SK-N-SH treated with all-trans-retinoic acid at 6 μM for 48 hours (cell line): ENCODE results near the gene GPATCH1.

Experiments
- ATAC-seq: fragments of 200-7000 bp; cut with Tn5 transposase; 3 replicates; pipeline ENCODE4 v1.9.1; 2020; ENCODE audit warnings: mild to moderate bottlenecking, moderate library complexity
- ARNTL ChIP-seq: fragments of 450-650 bp; formaldehyde crosslinking; IDR thresholded peaks from 2 replicates; pipeline ENCODE4 v1.5.0; 2020; ENCODE audit warnings: low read depth, mild to moderate bottlenecking, moderate library complexity, borderline replicate concordance
- CREB5 ChIP-seq: fragments of 250-450 bp; sonication (Bioruptor Pico); IDR thresholded peaks from 2 replicates; pipeline ENCODE4 v1.5.1; 2020; ENCODE audit warnings: low read depth, mild to moderate bottlenecking, moderate library complexity
- CSDC2 ChIP-seq: fragments of 250-450 bp; sonication (Bioruptor Pico); IDR thresholded peaks from 2 replicates; pipeline ENCODE4 v1.5.0; 2020; ENCODE audit warnings: mild to moderate bottlenecking, moderate library complexity
- ESRRG ChIP-seq: fragments of 250-450 bp; sonication (Bioruptor Pico); IDR thresholded peaks from 2 replicates; pipeline ENCODE4 v1.6.1; 2021; ENCODE audit warnings: mild to moderate bottlenecking
- OSR1 ChIP-seq: fragments of 250-450 bp; sonication (Bioruptor Pico); IDR thresholded peaks from 2 replicates; pipeline ENCODE4 v1.8.0; 2022; ENCODE audit warnings: moderate library complexity, mild to moderate bottlenecking, inconsistent platforms
- PPARA ChIP-seq: fragments of 250-450 bp; sonication (Bioruptor Pico); IDR thresholded peaks from 2 replicates; pipeline ENCODE4 v1.5.0; 2020; ENCODE audit warnings: mild to moderate bottlenecking, borderline replicate concordance
- RARB ChIP-seq: fragments of 250-450 bp; sonication (Bioruptor Pico); IDR thresholded peaks from 2 replicates; pipeline ENCODE4 v1.8.0; 2021; ENCODE audit warnings: mild to moderate bottlenecking, moderate library complexity
- SNAI2 ChIP-seq: fragments of 250-450 bp; sonication (Bioruptor Pico); IDR thresholded peaks from 2 replicates; pipeline ENCODE4 v1.5.0; 2020; ENCODE audit warnings: mild to moderate bottlenecking, moderate library complexity
- TCF4 ChIP-seq: fragments of 250-450 bp; sonication (Bioruptor Pico); IDR thresholded peaks from 2 replicates; pipeline ENCODE4 v1.8.0; 2021; ENCODE audit warnings: mild to moderate bottlenecking, moderate library complexity, borderline replicate concordance
- TOX ChIP-seq: fragments of 250-450 bp; sonication (Bioruptor Pico); IDR thresholded peaks from 2 replicates; pipeline ENCODE4 v1.8.0; 2021; ENCODE audit warnings: mild to moderate bottlenecking, moderate library complexity, borderline replicate concordance
- TSHZ2 ChIP-seq: fragments of 250-450 bp; sonication (Bioruptor Pico); IDR thresholded peaks from 2 replicates; pipeline ENCODE4 v1.5.0; 2020; ENCODE audit warnings: mild to moderate bottlenecking, moderate library complexity
- ZC3H10 ChIP-seq: fragments of 250-450 bp; sonication (Bioruptor Pico); IDR thresholded peaks from 2 replicates; pipeline ENCODE4 v1.5.1; 2021; ENCODE audit warnings: mild to moderate bottlenecking, moderate library complexity
- ZFP3 ChIP-seq: fragments of 250-450 bp; sonication (Bioruptor Pico); IDR thresholded peaks from 2 replicates; pipeline ENCODE4 v1.5.0; 2020; ENCODE audit warnings: mild to moderate bottlenecking, moderate library complexity
- ZFP30 ChIP-seq: fragments of 450-650 bp; formaldehyde crosslinking; IDR thresholded peaks from 2 replicates; pipeline ENCODE4 v1.5.0; 2022; ENCODE audit warnings: mild to moderate bottlenecking, moderate library complexity
- ZNF70 ChIP-seq: fragments of 450-650 bp; formaldehyde crosslinking; IDR thresholded peaks from 2 replicates; pipeline ENCODE4 v1.5.0; 2020; ENCODE audit warnings: mild to moderate bottlenecking, moderate library complexity
- TF ChIP-seq, protein P1 (sequence below): fragments of 250-450 bp; sonication (Bioruptor Pico); IDR thresholded peaks from 2 replicates; pipeline ENCODE4 v1.8.0; 2020; ENCODE audit warnings: mild to moderate bottlenecking, moderate library complexity, borderline replicate concordance
- TF ChIP-seq, protein P2 (sequence below): fragments of 250-450 bp; sonication (Bioruptor Pico); IDR thresholded peaks from 2 replicates; pipeline ENCODE4 v1.8.0; 2021; ENCODE audit warnings: low read depth, mild to moderate bottlenecking, moderate library complexity, borderline replicate concordance

GPATCH1 gene

DNA sequence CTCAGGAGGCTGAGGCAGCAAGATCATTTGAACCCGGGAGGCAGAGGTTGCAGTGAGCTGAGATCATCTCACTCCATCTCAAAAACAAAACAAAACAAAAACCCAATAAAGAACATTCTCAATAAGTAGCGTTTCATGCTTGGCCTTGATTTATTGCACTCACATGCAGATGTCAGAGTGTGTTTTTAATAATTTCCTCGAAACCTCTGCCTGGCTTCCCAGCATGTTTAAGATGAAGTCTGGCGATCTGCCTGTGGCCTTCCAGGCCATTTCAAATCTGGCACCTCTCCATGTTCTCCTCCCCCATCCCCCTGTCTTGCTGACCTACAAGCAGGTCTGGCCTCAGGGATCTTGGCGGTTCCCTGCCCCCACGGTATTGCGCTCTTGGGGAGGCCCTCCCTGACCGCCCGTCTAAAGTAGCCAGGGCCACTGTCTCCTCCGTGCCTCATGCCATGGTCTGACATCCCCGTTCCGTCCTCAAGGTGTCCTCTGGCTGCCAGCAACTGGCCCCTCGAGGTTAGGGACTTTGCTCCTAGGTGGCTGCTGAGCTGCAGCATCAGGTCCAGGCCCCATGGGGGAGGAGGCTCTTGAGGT, 52.6 kb downstream of the GPATCH1 start (continued):
- TF ChIP-seq CREB5 (no peak), TSHZ2 (0 out of 2 replicates have a peak, but pooled peaks have one; percentile 46), ZNF70 (CRISPR knock-in tag) (peak; percentile 65; the same call in 1 of the 2 replicates), ESRRG (no peak), ZFP3 (no peak), OSR1 (CRISPR knock-in tag) (no peak)
- TF ChIP-seq, protein P1, sequence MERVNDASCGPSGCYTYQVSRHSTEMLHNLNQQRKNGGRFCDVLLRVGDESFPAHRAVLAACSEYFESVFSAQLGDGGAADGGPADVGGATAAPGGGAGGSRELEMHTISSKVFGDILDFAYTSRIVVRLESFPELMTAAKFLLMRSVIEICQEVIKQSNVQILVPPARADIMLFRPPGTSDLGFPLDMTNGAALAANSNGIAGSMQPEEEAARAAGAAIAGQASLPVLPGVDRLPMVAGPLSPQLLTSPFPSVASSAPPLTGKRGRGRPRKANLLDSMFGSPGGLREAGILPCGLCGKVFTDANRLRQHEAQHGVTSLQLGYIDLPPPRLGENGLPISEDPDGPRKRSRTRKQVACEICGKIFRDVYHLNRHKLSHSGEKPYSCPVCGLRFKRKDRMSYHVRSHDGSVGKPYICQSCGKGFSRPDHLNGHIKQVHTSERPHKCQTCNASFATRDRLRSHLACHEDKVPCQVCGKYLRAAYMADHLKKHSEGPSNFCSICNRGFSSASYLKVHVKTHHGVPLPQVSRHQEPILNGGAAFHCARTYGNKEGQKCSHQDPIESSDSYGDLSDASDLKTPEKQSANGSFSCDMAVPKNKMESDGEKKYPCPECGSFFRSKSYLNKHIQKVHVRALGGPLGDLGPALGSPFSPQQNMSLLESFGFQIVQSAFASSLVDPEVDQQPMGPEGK (CRISPR knock-in tag), result no peak

DNA sequence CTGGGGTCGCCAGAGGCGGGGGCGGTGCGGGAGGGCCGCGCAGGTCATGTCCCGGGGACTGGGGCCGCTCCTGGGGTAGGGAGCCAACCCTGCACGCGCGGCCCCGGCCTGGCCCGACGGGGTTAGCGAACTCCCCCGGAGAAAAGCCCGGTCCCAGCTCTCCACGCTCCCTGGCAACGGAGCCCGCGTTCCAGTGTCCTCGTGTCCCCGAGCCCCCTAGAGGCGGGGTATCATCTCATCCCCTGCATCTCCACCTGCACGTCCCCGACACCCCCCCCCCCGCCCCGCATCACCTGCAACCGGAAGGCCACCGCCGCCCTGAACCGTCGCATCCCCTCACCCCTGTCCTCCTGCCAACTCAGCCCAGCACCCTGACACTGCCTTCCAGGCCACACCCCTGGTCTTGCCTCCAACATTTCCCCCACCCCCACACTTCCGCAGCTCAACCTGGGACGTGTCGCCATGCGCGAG, 53.6 kb downstream of the GPATCH1 start:
- no peak for ATAC-seq

More for the DNA sequence above, 53.6 kb downstream of the GPATCH1 start:
- TF ChIP-seq, protein P2, sequence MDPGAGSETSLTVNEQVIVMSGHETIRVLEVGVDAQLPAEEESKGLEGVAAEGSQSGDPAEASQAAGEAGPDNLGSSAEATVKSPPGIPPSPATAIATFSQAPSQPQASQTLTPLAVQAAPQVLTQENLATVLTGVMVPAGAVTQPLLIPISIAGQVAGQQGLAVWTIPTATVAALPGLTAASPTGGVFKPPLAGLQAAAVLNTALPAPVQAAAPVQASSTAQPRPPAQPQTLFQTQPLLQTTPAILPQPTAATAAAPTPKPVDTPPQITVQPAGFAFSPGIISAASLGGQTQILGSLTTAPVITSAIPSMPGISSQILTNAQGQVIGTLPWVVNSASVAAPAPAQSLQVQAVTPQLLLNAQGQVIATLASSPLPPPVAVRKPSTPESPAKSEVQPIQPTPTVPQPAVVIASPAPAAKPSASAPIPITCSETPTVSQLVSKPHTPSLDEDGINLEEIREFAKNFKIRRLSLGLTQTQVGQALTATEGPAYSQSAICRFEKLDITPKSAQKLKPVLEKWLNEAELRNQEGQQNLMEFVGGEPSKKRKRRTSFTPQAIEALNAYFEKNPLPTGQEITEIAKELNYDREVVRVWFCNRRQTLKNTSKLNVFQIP (CRISPR knock-in tag), result no peak
- TF ChIP-seq CSDC2 (CRISPR knock-in tag) (no peak), SNAI2 (CRISPR knock-in tag) (no peak), RARB (CRISPR knock-in tag) (no peak), OSR1 (CRISPR knock-in tag) (no peak), ARNTL (CRISPR knock-in tag) (no peak), ZFP30 (CRISPR knock-in tag) (no peak), PPARA (CRISPR knock-in tag) (no peak), TOX (CRISPR knock-in tag) (no peak), ZFP3 (no peak), ZNF70 (CRISPR knock-in tag) (no peak), CREB5 (no peak), TCF4 (no peak), TSHZ2 (no peak), ZC3H10 (CRISPR knock-in tag) (no peak)
- TF ChIP-seq, protein P1 (CRISPR knock-in tag), result no peak
